K562 (cell line): Measurements from ENCODE around the gene SLC49A4.

Experiments used
- JUNB ChIP-seq: fragments of 450-650 bp; formaldehyde crosslinking; conservative IDR thresholded peaks from 2 replicates; pipeline ENCODE4 v1.4.0; 2020; ENCODE audit warnings: mild to moderate bottlenecking
- MED1 ChIP-seq: sonication (generic); formaldehyde crosslinking; IDR thresholded peaks from 2 replicates; pipeline ENCODE4 v1.8.1; 2023; ENCODE audit warnings: missing genetic modification reagents, borderline replicate concordance
- NFE2 ChIP-seq: IDR thresholded peaks from 2 replicates; pipeline ENCODE4 v1.6.1; 2014; ENCODE audit warnings: antibody characterized with exemption, low read depth
- POLR2AphosphoS5 ChIP-seq: IDR thresholded peaks from 2 replicates; pipeline ENCODE4 v1.6.1; 2011; ENCODE audit warnings: mild to moderate bottlenecking, low read depth, low read length, moderate library complexity; ENCODE audit not compliant: control insufficient read depth, insufficient read depth
- SIN3A ChIP-seq, 2 experiments: fragments of 150-350 bp in 1 of 2; IDR thresholded peaks; 2 replicates each; pipeline ENCODE4 v1.6.1; 2011 to 2016; ENCODE audit warnings: borderline replicate concordance in 2 of 2, low read depth in 2 of 2, low read length in 2 of 2, mild to moderate bottlenecking in 2 of 2, moderate library complexity in 2 of 2; ENCODE audit not compliant: control insufficient read depth in 1 of 2
- TBP ChIP-seq: optimal IDR thresholded peaks from 2 replicates; pipeline ENCODE3; 2011; ENCODE audit warnings: low read depth, low read length, improper control_type of control experiment
- TCF7L2 ChIP-seq: fragments of 150-350 bp; IDR thresholded peaks from 2 replicates; pipeline ENCODE4 v1.6.1; 2016; ENCODE audit warnings: low read depth, mild to moderate bottlenecking, low read length, moderate library complexity

DNA sequence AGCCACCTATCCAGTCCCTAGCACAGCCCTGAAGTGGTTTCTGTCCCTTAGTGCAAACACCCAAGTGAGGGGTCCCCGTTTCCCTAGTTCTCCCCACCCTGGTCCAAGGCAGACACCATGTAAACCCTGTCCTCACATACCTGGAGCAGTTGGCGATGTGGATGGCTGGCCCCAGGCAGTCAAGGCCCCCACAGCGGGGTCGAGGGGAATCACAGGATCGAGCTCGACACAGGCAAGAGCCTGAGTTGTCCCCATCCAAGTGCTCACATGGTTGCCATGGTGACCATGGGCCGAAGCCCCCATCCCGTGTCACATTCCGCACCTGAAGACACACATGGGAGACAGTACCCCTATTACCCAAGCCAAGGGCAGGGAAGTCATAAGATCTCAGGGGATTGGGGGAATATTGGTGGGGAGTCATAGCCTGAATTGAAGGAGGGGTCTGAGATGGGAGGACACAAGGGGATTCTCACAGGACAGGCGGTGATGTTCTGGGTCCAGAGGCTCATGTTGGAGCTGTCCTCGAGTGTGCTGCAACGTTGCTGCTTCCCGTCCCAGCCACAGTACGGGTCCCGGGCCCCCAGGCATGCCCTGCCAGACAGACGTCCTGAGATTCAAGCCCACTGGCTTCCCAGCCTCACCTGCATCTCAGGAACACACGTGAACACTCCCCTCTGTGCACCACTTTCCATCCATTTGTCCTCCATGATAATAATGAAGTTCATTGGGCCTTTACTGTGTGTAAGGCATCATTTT lies 120.6 kb downstream of the SLC49A4 start:
- TF ChIP-seq SIN3A (IDR thresholded peaks at IDR 0.05; ENCODE audit: borderline replicate concordance in 2 of 2, control insufficient read depth in 1 of 2, low read depth in 2 of 2, low read length in 2 of 2) = no peak
- TF ChIP-seq TCF7L2 = no peak
- TF ChIP-seq TBP = no peak
- TF ChIP-seq MED1 (CRISPR knock-in tag) = no peak
- TF ChIP-seq POLR2AphosphoS5 = no peak
- TF ChIP-seq JUNB (CRISPR knock-in tag) = no peak
- TF ChIP-seq NFE2 = no peak
